OCI-LY1 (cell line): ENCODE measurements around the gene LGALS13.

Experiments used
- H2AFZ ChIP-seq: fragments of 200-600 bp; sonication (generic), shearing (Covaris generic); 2 replicates; pipeline ENCODE4 v1.6.0; 2014; ENCODE audit warnings: antibody characterized with exemption, mild to moderate bottlenecking, low read length
- H3F3A ChIP-seq: fragments of 200-600 bp; sonication (generic), shearing (Covaris generic); 2 replicates; pipeline ENCODE4 v1.6.0; 2014; ENCODE audit warnings: mild to moderate bottlenecking, antibody characterized with exemption, low read length, moderate library complexity; ENCODE audit not compliant: insufficient read depth
- H3K27ac ChIP-seq: fragments of 200-600 bp; sonication (generic); 2 replicates; pipeline ENCODE4 v1.5.1; 2014; ENCODE audit warnings: low read length, mixed run types, mild to moderate bottlenecking, low read depth; ENCODE audit not compliant: poor library complexity, severe bottlenecking
- H3K27me3 ChIP-seq: fragments of 200-600 bp; sonication (generic); 2 replicates; pipeline ENCODE4 v1.6.0; 2014; ENCODE audit warnings: antibody characterized with exemption, mild to moderate bottlenecking, low read length, moderate library complexity; ENCODE audit not compliant: insufficient read depth
- H3K36me3 ChIP-seq: fragments of 200-600 bp; sonication (generic); 2 replicates; pipeline ENCODE4 v1.6.1; 2014; ENCODE audit warnings: mild to moderate bottlenecking, antibody characterized with exemption, low read length, moderate library complexity, mixed read lengths; ENCODE audit not compliant: insufficient read depth
- H3K4me1 ChIP-seq: fragments of 200-600 bp; sonication (generic); 2 replicates; pipeline ENCODE4 v1.5.1; 2014; ENCODE audit warnings: mild to moderate bottlenecking, low read length, moderate library complexity; ENCODE audit not compliant: insufficient read depth, severe bottlenecking
- H3K4me2 ChIP-seq: fragments of 200-600 bp; sonication (generic), shearing (Covaris generic); 2 replicates; pipeline ENCODE4 v1.6.1; 2014; ENCODE audit warnings: low read length
- H3K4me3 ChIP-seq: fragments of 200-600 bp; sonication (generic); 2 replicates; pipeline ENCODE4 v1.5.1; 2014; ENCODE audit warnings: low read length, low read depth, mild to moderate bottlenecking, mixed read lengths; ENCODE audit not compliant: poor library complexity, severe bottlenecking
- H3K79me2 ChIP-seq: fragments of 200-600 bp; shearing (Covaris generic); 2 replicates; pipeline ENCODE4 v1.6.1; 2016; ENCODE audit warnings: mixed run types, low read length, mixed read lengths; ENCODE audit not compliant: insufficient read depth
- H3K9ac ChIP-seq: fragments of 200-600 bp; sonication (generic), shearing (Covaris generic); 2 replicates; pipeline ENCODE4 v1.6.1; 2014; ENCODE audit warnings: mild to moderate bottlenecking, low read length, mixed read lengths
- H3K9me2 ChIP-seq: fragments of 200-600 bp; sonication (generic), shearing (Covaris generic); 2 replicates; pipeline ENCODE4 v1.6.1; 2014; ENCODE audit warnings: low read depth, mild to moderate bottlenecking, low read length, mixed read lengths
- H3K9me3 ChIP-seq: fragments of 200-600 bp; shearing (Covaris generic); 2 replicates; pipeline ENCODE4 v1.6.1; 2014; ENCODE audit warnings: low read length, mixed read lengths
- H4K20me1 ChIP-seq: fragments of 200-600 bp; sonication (generic), shearing (Covaris generic); 2 replicates; pipeline ENCODE4 v1.6.0; 2016; ENCODE audit warnings: mild to moderate bottlenecking, low read length; ENCODE audit not compliant: insufficient read depth
- CTCF ChIP-seq: fragments of 200-600 bp; sonication (generic), shearing (Covaris generic); IDR thresholded peaks from 2 replicates; pipeline ENCODE4 v1.5.1; 2017; ENCODE audit warnings: mild to moderate bottlenecking, antibody characterized with exemption, low read length, moderate library complexity, mixed read lengths
- EZH2 ChIP-seq: fragments of 200-600 bp; sonication (generic), shearing (Covaris generic); IDR thresholded peaks from 2 replicates; pipeline ENCODE4 v1.8.0; 2017; ENCODE audit warnings: borderline replicate concordance, mixed run types, mild to moderate bottlenecking, antibody characterized with exemption, low read length, moderate library complexity, mixed read lengths

LGALS13 gene

GRCh38 chr19:39555883-39556282, 46.4 kb upstream of the LGALS13 start:
- Histone ChIP-seq H3K4me2 (no peak overlapping the region), H3K9me2 (no peaks in the 10 kb centered on the region), H2AFZ (no peak overlapping the region), H3K4me1 (peaks cover 18% of the 10 kb centered on the region), H3F3A (no peaks in the 10 kb centered on the region), H3K27me3 (no peaks in the 10 kb centered on the region; the same call in 1 of the 2 replicates), H3K79me2 (no peaks in the 10 kb centered on the region), H3K27ac (no peak overlapping the region), H3K9me3 (no peaks in the 10 kb centered on the region), H3K9ac (no peak overlapping the region), H3K4me3 (no peak overlapping the region), H4K20me1 (no peaks in the 10 kb centered on the region), H3K36me3 (no peaks in the 10 kb centered on the region)
- no peak for TF ChIP-seq CTCF

DNA sequence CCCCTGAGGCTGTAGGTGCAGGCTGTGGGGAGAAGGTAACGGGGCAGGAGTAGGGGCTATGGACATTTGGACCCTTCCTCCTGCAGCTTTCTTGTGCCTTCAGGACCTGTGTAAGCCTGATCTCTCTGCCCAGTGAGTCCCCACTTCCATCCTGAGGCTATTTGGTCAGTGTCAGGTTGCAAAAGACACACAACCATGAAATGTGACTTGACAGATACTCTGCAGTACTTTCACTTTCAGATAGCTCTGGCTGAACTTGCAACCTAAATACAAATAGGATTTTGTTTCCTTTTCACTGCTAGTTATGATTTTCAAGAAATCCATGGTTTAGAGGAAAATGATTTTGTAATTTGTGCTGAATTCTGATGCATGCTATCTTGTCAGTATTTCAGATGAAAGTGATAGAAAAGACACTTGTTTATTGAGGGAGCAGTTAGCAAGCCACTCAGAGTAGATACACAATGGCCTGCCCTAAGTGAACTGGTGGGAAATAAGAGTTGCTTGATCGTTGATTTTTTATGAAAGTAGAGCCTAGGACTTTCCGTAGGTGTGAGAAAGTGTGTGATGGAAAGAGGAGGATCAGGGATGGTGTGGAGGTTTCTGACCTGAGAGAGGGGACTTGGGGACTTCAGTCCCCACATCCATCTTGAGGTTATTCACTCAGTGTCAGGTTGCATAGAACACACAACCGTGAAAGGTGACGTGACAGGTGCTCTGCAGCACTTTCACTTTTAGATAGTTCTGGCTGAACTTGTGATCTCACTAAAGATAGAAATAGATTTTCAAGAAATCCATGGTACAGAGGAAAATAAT, 44.3 kb upstream of the LGALS13 start:
- H3K9ac ChIP-seq, result peak overlapping the region; percentile 17; the same call in 1 of the 2 replicates
- peak overlapping the region; percentile 50 for H3K4me2 ChIP-seq
- no peaks in the 10 kb centered on the region for H3F3A ChIP-seq
- no peaks in the 10 kb centered on the region; the same call in 1 of the 2 replicates for H3K27me3 ChIP-seq
- H2AFZ ChIP-seq, result peak overlapping the region; percentile 16; the same call in 1 of the 2 replicates
- peak overlapping the region; percentile 31 for H3K4me3 ChIP-seq
- no peak overlapping the region for H3K27ac ChIP-seq
- H3K4me1 ChIP-seq, result peaks cover 18% of the 10 kb centered on the region
- H3K9me2 ChIP-seq, result no peaks in the 10 kb centered on the region
- no peaks in the 10 kb centered on the region for H3K79me2 ChIP-seq
- no peaks in the 10 kb centered on the region for H3K9me3 ChIP-seq
- TF ChIP-seq CTCF, result no peak
- TF ChIP-seq EZH2, result no peak
- no peaks in the 10 kb centered on the region for H4K20me1 ChIP-seq
- H3K36me3 ChIP-seq, result no peaks in the 10 kb centered on the region

GRCh38 chr19:39558624-39559117, 43.7 kb upstream of the LGALS13 start:
- H3K9me2 ChIP-seq, result no peaks in the 10 kb centered on the region
- no peaks in the 10 kb centered on the region for H3K9me3 ChIP-seq
- H3F3A ChIP-seq, result no peaks in the 10 kb centered on the region
- no peaks in the 10 kb centered on the region for H3K27me3 ChIP-seq
- peak overlapping the region; percentile 31 for H3K4me3 ChIP-seq
- H3K4me1 ChIP-seq, result peaks cover 18% of the 10 kb centered on the region
- no peak overlapping the region for H3K27ac ChIP-seq
- no peak for TF ChIP-seq CTCF
- TF ChIP-seq EZH2, result no peak
- no peaks in the 10 kb centered on the region for H3K79me2 ChIP-seq
- H4K20me1 ChIP-seq, result no peaks in the 10 kb centered on the region
- H2AFZ ChIP-seq, result no peak overlapping the region
- H3K36me3 ChIP-seq, result no peaks in the 10 kb centered on the region
- H3K4me2 ChIP-seq, result peak overlapping the region; percentile 50
- H3K9ac ChIP-seq, result peak overlapping the region; percentile 17; the same call in 1 of the 2 replicates
